K562 (cell line): ENCODE measurements around the gene IRGQ. TPM values are rescaled to one million over a fixed set of nuclear protein-coding genes. Genes with fewer than 3 reads are reported as not detected.
A peak's percentile ranks its signal among the peaks of the same experiment; 100 is the strongest.

Experiments
- CBFA2T3 ChIP-seq: fragments of 450-650 bp; IDR thresholded peaks from 2 replicates; pipeline ENCODE4 v1.6.1; 2017
- CREBBP ChIP-seq: IDR thresholded peaks from one replicate; pipeline ENCODE4 v1.6.1; 2012; ENCODE audit warnings: low read depth, mild to moderate bottlenecking, control low read depth, inconsistent platforms, low read length
- EGR1 ChIP-seq: fragments of 450-650 bp; conservative IDR thresholded peaks from 2 replicates; pipeline ENCODE4 v1.6.1; 2017; ENCODE audit warnings: mild to moderate bottlenecking
- ESRRA ChIP-seq: fragments of 450-650 bp; IDR thresholded peaks from 2 replicates; pipeline ENCODE4 v1.6.1; 2014; ENCODE audit warnings: low read depth, mild to moderate bottlenecking, moderate library complexity, borderline replicate concordance
- HLTF ChIP-seq: fragments of 450-650 bp; IDR thresholded peaks from 2 replicates; pipeline ENCODE4 v1.6.1; 2016
- NCOA4 ChIP-seq: fragments of 450-650 bp; IDR thresholded peaks from 2 replicates; pipeline ENCODE4 v1.6.1; 2018; ENCODE audit warnings: mild to moderate bottlenecking; ENCODE audit not compliant: partially characterized antibody
- NFIC ChIP-seq: fragments of 450-650 bp; IDR thresholded peaks from 2 replicates; pipeline ENCODE4 v1.6.1; 2017; ENCODE audit warnings: mild to moderate bottlenecking, inconsistent platforms
- NRF1 ChIP-seq, 2 experiments: fragments of 450-650 bp; IDR thresholded peaks in 1 of 2; conservative IDR thresholded peaks in 1 of 2; 2 replicates each; pipeline ENCODE4 v1.6.1; 2014; ENCODE audit warnings: mild to moderate bottlenecking in 2 of 2
- POLR2AphosphoS5 ChIP-seq: IDR thresholded peaks from 2 replicates; pipeline ENCODE4 v1.6.1; 2011; ENCODE audit warnings: mild to moderate bottlenecking, low read depth, low read length, moderate library complexity; ENCODE audit not compliant: control insufficient read depth, insufficient read depth
- PRMT5 ChIP-seq: sonication (generic); formaldehyde crosslinking; IDR thresholded peaks from 2 replicates; pipeline ENCODE4 v1.5.0; 2020; ENCODE audit warnings: missing genetic modification reagents
- TBP ChIP-seq: optimal IDR thresholded peaks from 2 replicates; pipeline ENCODE3; 2011; ENCODE audit warnings: low read depth, low read length, improper control_type of control experiment
- ZNF445 ChIP-seq: fragments of 250-450 bp; sonication (Bioruptor Pico); IDR thresholded peaks from 2 replicates; pipeline ENCODE4 v1.4.0; 2020; ENCODE audit warnings: low read depth, mild to moderate bottlenecking, moderate library complexity
- ZNF507 ChIP-seq: conservative IDR thresholded peaks from 2 replicates; pipeline ENCODE4 v1.6.1; 2017; ENCODE audit warnings: missing genetic modification characterization, missing compliant biosample characterization
- polyA plus RNA-seq, 8 experiments: library from polyadenylated mRNA; depleted of rRNA in 4 of 8; stranded (reverse) in 5 of 8; unstranded in 3 of 8; fragments of >200 nt; fragmentation: Nextera tagmentation in 2 of 8; fragmentation: Illumina TruSeq in 1 of 8; extraction: Ambion mirVana in 2 of 8; extraction: Trizol in 1 of 8; gene quantifications; 2 replicates each; pipeline versions ENCODE4 v1.2.1 to v1.2.3, GENCODE V29; 2011 to 2014; ENCODE audit warnings: inconsistent platforms in 1 of 8, missing spikeins in 1 of 8
- total RNA-seq, 7 experiments: library from RNA; depleted of rRNA in 6 of 7; stranded (reverse); fragments of >200 nt in 6 of 7; fragmentation: Illumina TruSeq in 2 of 7; extraction: Trizol in 2 of 7; gene quantifications; 2 replicates each; pipeline versions ENCODE4 v1.2.1 to v1.2.3, GENCODE V29; 2011 to 2021; ENCODE audit warnings: low replicate concordance in 1 of 7
- TF ChIP-seq, protein P1 (sequence below), 2 experiments: fragments of 200-800 bp in 1 of 2; sonication (Bioruptor generic) in 1 of 2; sonication (generic) in 1 of 2; formaldehyde crosslinking in 1 of 2; IDR thresholded peaks in 1 of 2; conservative IDR thresholded peaks in 1 of 2; 2 replicates each; pipeline versions ENCODE4 v1.5.0 to v1.6.1; 2016 to 2020; ENCODE audit warnings: missing compliant biosample characterization in 1 of 2, missing genetic modification characterization in 1 of 2, missing genetic modification reagents in 1 of 2
- TF ChIP-seq, protein P2 (sequence below): sonication (generic); formaldehyde crosslinking; IDR thresholded peaks from 2 replicates; pipeline ENCODE4 v1.8.1; 2023; ENCODE audit warnings: mild to moderate bottlenecking, missing genetic modification reagents
- TF ChIP-seq, protein P3 (sequence below): fragments of 450-650 bp; formaldehyde crosslinking; IDR thresholded peaks from 2 replicates; pipeline ENCODE4 v1.4.0; 2022; ENCODE audit warnings: mild to moderate bottlenecking, moderate library complexity
- TF ChIP-seq, protein P4 (sequence below): fragments of 450-650 bp; IDR thresholded peaks from 2 replicates; pipeline ENCODE4 v1.6.1; 2017; ENCODE audit warnings: mild to moderate bottlenecking, moderate library complexity
- TF ChIP-seq, protein P5 (sequence below): fragments of 250-450 bp; sonication (Bioruptor Pico); IDR thresholded peaks from 2 replicates; pipeline ENCODE4 v1.5.0; 2021
- TF ChIP-seq, protein P6 (sequence below), 2 experiments: fragments of 450-650 bp in 1 of 2; sonication (generic) in 1 of 2; formaldehyde crosslinking in 1 of 2; IDR thresholded peaks in 1 of 2; conservative IDR thresholded peaks in 1 of 2; 2 replicates each; pipeline versions ENCODE4 v1.6.1 to v1.8.1; 2016 to 2023; ENCODE audit warnings: mild to moderate bottlenecking in 2 of 2, moderate library complexity in 2 of 2, inconsistent platforms in 1 of 2, missing genetic modification reagents in 1 of 2

Gene IRGQ
- total and polyA plus RNA-seq, 9 of the 15 experiments (the other 6 are each of a cell fraction or from before 2014, with no cell fraction given) = 3.5 to 19.2 (median 7.9) TPM

DNA sequence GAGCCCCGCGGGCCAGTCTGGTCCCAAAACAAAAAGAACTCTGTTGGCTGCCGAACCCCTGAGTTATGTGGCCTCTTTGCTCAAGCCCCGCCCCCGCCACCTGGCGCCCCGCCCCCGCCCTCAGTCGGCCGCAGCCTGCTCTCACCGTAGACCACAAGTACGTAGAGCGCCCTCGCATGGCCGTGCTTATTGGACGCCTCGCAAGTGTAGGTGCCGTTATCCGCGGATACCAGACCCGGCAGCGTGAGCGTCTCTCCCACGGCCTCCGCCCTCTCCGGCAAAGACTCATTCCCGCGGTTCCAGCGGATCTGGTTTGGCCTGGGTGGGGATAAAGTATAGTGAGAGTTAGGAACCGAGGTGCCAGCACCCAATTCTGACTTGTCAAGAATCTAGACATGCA is 29.0 kb upstream of the IRGQ start (continued):
- TF ChIP-seq, protein P1, sequence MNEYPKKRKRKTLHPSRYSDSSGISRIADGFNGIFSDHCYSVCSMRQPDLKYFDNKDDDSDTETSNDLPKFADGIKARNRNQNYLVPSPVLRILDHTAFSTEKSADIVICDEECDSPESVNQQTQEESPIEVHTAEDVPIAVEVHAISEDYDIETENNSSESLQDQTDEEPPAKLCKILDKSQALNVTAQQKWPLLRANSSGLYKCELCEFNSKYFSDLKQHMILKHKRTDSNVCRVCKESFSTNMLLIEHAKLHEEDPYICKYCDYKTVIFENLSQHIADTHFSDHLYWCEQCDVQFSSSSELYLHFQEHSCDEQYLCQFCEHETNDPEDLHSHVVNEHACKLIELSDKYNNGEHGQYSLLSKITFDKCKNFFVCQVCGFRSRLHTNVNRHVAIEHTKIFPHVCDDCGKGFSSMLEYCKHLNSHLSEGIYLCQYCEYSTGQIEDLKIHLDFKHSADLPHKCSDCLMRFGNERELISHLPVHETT (CRISPR knock-in tag; conservative IDR thresholded peaks at IDR 0.05 in 1 of 2, IDR thresholded peaks at IDR 0.05 in 1 of 2) = no peak
- no peak for TF ChIP-seq NRF1 (conservative IDR thresholded peaks at IDR 0.05 in 1 of 2, IDR thresholded peaks at IDR 0.05 in 1 of 2)
- TF ChIP-seq, protein P2, sequence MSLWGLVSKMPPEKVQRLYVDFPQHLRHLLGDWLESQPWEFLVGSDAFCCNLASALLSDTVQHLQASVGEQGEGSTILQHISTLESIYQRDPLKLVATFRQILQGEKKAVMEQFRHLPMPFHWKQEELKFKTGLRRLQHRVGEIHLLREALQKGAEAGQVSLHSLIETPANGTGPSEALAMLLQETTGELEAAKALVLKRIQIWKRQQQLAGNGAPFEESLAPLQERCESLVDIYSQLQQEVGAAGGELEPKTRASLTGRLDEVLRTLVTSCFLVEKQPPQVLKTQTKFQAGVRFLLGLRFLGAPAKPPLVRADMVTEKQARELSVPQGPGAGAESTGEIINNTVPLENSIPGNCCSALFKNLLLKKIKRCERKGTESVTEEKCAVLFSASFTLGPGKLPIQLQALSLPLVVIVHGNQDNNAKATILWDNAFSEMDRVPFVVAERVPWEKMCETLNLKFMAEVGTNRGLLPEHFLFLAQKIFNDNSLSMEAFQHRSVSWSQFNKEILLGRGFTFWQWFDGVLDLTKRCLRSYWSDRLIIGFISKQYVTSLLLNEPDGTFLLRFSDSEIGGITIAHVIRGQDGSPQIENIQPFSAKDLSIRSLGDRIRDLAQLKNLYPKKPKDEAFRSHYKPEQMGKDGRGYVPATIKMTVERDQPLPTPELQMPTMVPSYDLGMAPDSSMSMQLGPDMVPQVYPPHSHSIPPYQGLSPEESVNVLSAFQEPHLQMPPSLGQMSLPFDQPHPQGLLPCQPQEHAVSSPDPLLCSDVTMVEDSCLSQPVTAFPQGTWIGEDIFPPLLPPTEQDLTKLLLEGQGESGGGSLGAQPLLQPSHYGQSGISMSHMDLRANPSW (CRISPR knock-in tag) = no peak
- peak; percentile 14; the same call in 1 of the 2 replicates for TF ChIP-seq NFIC
- TF ChIP-seq HLTF = no peak
- TF ChIP-seq TBP = peak; percentile 58
- no peak for TF ChIP-seq NCOA4
- TF ChIP-seq, protein P3, sequence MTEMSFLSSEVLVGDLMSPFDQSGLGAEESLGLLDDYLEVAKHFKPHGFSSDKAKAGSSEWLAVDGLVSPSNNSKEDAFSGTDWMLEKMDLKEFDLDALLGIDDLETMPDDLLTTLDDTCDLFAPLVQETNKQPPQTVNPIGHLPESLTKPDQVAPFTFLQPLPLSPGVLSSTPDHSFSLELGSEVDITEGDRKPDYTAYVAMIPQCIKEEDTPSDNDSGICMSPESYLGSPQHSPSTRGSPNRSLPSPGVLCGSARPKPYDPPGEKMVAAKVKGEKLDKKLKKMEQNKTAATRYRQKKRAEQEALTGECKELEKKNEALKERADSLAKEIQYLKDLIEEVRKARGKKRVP = no peak
- no peak for TF ChIP-seq PRMT5 (CRISPR knock-in tag)
- TF ChIP-seq, protein P4, sequence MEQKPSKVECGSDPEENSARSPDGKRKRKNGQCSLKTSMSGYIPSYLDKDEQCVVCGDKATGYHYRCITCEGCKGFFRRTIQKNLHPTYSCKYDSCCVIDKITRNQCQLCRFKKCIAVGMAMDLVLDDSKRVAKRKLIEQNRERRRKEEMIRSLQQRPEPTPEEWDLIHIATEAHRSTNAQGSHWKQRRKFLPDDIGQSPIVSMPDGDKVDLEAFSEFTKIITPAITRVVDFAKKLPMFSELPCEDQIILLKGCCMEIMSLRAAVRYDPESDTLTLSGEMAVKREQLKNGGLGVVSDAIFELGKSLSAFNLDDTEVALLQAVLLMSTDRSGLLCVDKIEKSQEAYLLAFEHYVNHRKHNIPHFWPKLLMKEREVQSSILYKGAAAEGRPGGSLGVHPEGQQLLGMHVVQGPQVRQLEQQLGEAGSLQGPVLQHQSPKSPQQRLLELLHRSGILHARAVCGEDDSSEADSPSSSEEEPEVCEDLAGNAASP = no peak
- TF ChIP-seq, protein P5, sequence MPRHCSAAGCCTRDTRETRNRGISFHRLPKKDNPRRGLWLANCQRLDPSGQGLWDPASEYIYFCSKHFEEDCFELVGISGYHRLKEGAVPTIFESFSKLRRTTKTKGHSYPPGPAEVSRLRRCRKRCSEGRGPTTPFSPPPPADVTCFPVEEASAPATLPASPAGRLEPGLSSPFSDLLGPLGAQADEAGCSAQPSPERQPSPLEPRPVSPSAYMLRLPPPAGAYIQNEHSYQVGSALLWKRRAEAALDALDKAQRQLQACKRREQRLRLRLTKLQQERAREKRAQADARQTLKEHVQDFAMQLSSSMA (CRISPR knock-in tag) = no peak
- TF ChIP-seq CREBBP = no peak
- TF ChIP-seq ESRRA = no peak; the same call in 1 of the 2 replicates
- peak; percentile 42; the same call in 1 of the 2 replicates for TF ChIP-seq CBFA2T3
- TF ChIP-seq POLR2AphosphoS5 = no peak
- TF ChIP-seq, protein P6, sequence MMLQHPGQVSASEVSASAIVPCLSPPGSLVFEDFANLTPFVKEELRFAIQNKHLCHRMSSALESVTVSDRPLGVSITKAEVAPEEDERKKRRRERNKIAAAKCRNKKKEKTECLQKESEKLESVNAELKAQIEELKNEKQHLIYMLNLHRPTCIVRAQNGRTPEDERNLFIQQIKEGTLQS (IDR thresholded peaks at IDR 0.05) = no peak
- TF ChIP-seq, protein P6 (CRISPR knock-in tag; conservative IDR thresholded peaks at IDR 0.05) = no peak
- TF ChIP-seq ZNF507 (tag) = no peak
- no peak for TF ChIP-seq ZNF445
- peak; percentile 69 for TF ChIP-seq EGR1
